MM.1S (cell line): Measurements from ENCODE around the gene THRB.
A peak's percentile ranks its signal among the peaks of the same experiment; 100 is the strongest.

Experiments used
- DNase-seq: peaks from one replicate; pipeline ENCODE4 v3.0.0-alpha.2; 2015
- H2AFZ ChIP-seq: fragments of 300-600 bp; sonication (generic); 2 replicates; pipeline ENCODE4 v1.6.0; 2016; ENCODE audit warnings: antibody characterized with exemption, low read length
- H3F3A ChIP-seq: fragments of 300-600 bp; sonication (generic); 2 replicates; pipeline ENCODE4 v1.6.1; 2016; ENCODE audit warnings: mild to moderate bottlenecking, antibody characterized with exemption, low read length, moderate library complexity, mixed read lengths; ENCODE audit not compliant: insufficient read depth
- H3K27ac ChIP-seq: fragments of 300-600 bp; sonication (generic); 2 replicates; pipeline ENCODE4 v1.5.1; 2016; ENCODE audit warnings: mild to moderate bottlenecking, low read length
- H3K27me3 ChIP-seq: fragments of 300-600 bp; sonication (generic); replicated peaks from 2 replicates; pipeline ENCODE4 v1.6.0; 2016; ENCODE audit warnings: low read length; ENCODE audit not compliant: insufficient read depth
- H3K36me3 ChIP-seq: fragments of 300-600 bp; sonication (generic); replicated peaks from 2 replicates; pipeline ENCODE4 v1.6.1; 2016; ENCODE audit warnings: mild to moderate bottlenecking, low read length, mixed read lengths; ENCODE audit not compliant: insufficient read depth
- H3K4me1 ChIP-seq: fragments of 300-600 bp; sonication (generic); 2 replicates; pipeline ENCODE4 v1.6.1; 2016; ENCODE audit warnings: low read length, mixed read lengths
- H3K4me2 ChIP-seq: fragments of 300-600 bp; sonication (generic); 2 replicates; pipeline ENCODE4 v1.6.0; 2016; ENCODE audit warnings: low read depth, low read length
- H3K4me3 ChIP-seq: fragments of 300-600 bp; sonication (generic); 2 replicates; pipeline ENCODE4 v1.5.1; 2016; ENCODE audit warnings: low read length, mixed read lengths
- H3K79me2 ChIP-seq: fragments of 300-600 bp; sonication (generic); 2 replicates; pipeline ENCODE4 v1.6.1; 2016; ENCODE audit warnings: mixed run types, low read length, mixed read lengths
- H3K9ac ChIP-seq: fragments of 300-600 bp; sonication (generic); 2 replicates; pipeline ENCODE4 v1.6.1; 2016; ENCODE audit warnings: low read length, mixed read lengths
- H3K9me2 ChIP-seq: fragments of 300-600 bp; sonication (generic); replicated peaks from 2 replicates; pipeline ENCODE4 v1.6.1; 2016; ENCODE audit warnings: mild to moderate bottlenecking, low read length, mixed read lengths; ENCODE audit not compliant: insufficient read depth
- H3K9me3 ChIP-seq: fragments of 300-600 bp; sonication (generic); replicated peaks from 2 replicates; pipeline ENCODE4 v1.6.1; 2016; ENCODE audit warnings: mild to moderate bottlenecking, low read length, mixed read lengths; ENCODE audit not compliant: insufficient read depth
- H4K20me1 ChIP-seq: fragments of 300-600 bp; sonication (generic); 2 replicates; pipeline ENCODE4 v1.6.1; 2016; ENCODE audit warnings: mild to moderate bottlenecking, low read length, moderate library complexity, mixed read lengths; ENCODE audit not compliant: insufficient read depth
- EZH2 ChIP-seq: fragments of 300-600 bp; sonication (generic); optimal IDR thresholded peaks from 2 replicates; pipeline ENCODE3; 2017; ENCODE audit warnings: low read depth, mild to moderate bottlenecking, antibody characterized with exemption, low read length, mixed read lengths
- EZH2phosphoT487 ChIP-seq: fragments of 300-600 bp; sonication (generic); IDR thresholded peaks from 2 replicates; pipeline ENCODE4 v1.6.1; 2018; ENCODE audit warnings: antibody characterized with exemption, low read length
- TF ChIP-seq, protein P1 (sequence below): fragments of 300-600 bp; sonication (generic); IDR thresholded peaks from 2 replicates; pipeline ENCODE4 v1.5.1; 2016; ENCODE audit warnings: antibody characterized with exemption, low read length, mixed read lengths

The THRB gene

DNA sequence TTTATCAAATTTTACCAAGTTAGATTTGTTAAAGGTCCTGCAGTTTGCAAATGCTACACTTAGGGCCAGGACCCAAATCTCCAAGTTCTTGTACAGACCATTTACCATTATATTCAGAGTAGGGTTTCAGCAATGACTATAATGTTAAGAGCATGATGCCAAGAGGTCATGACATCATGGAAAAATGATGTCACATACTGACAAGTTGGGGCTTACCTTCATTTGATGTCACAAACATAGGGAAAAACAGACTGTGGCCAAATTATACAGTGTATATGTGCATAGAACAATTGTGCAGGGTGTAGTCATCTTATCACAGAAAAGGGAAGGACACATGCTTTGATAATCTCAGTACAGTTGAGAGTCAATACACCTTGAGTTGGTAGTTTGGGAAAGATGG, 10.1 kb upstream of the THRB start:
- Histone ChIP-seq H2AFZ (no peak overlapping the region), H3K9me3 (no peaks in the 10 kb centered on the region), H3K4me1 (peaks cover 10% of the 10 kb centered on the region), H4K20me1 (no peaks in the 10 kb centered on the region), H3K79me2 (no peaks in the 10 kb centered on the region), H3F3A (0 out of 2 replicates have a peak, but pooled peaks cover 5% of the 10 kb centered on the region), H3K9ac (no peak overlapping the region), H3K27ac (no peak overlapping the region), H3K4me3 (no peak overlapping the region), H3K4me2 (no peak overlapping the region), H3K27me3 (0 out of 2 replicates have a peak, but pooled peaks cover 13% of the 10 kb centered on the region), H3K36me3 (no peaks in the 10 kb centered on the region), H3K9me2 (no peaks in the 10 kb centered on the region)
- DNase-seq = no peak
- no peak for TF ChIP-seq EZH2phosphoT487
- TF ChIP-seq EZH2 = no peak
- TF ChIP-seq, protein P1, sequence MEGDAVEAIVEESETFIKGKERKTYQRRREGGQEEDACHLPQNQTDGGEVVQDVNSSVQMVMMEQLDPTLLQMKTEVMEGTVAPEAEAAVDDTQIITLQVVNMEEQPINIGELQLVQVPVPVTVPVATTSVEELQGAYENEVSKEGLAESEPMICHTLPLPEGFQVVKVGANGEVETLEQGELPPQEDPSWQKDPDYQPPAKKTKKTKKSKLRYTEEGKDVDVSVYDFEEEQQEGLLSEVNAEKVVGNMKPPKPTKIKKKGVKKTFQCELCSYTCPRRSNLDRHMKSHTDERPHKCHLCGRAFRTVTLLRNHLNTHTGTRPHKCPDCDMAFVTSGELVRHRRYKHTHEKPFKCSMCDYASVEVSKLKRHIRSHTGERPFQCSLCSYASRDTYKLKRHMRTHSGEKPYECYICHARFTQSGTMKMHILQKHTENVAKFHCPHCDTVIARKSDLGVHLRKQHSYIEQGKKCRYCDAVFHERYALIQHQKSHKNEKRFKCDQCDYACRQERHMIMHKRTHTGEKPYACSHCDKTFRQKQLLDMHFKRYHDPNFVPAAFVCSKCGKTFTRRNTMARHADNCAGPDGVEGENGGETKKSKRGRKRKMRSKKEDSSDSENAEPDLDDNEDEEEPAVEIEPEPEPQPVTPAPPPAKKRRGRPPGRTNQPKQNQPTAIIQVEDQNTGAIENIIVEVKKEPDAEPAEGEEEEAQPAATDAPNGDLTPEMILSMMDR = no peak

DNA sequence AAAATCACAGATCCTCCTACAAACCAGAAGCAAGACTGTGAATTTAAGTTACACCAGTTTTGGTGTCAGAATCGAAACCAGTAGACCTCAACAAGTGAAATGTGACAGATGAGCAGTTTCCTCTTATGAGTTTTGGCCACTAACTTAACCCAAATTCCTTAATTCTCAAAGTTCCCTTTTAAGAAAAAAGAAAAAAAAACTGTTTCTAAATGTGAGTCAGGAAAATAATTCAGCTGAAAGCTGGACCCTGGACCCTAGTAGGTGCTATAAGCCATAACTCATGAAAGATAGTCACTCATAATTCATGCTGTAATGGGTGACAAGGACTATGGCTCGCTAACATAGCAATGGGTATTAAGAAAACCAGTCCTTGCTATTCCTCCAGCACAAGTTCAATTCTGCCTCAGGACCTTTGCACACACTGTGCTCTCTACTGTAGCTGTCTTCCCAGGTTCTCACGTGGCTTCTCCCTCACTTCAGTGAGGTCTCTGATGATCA, 9.0 kb upstream of the THRB start:
- Histone ChIP-seq H3K4me1 (peaks cover 10% of the 10 kb centered on the region), H3K27me3 (0 out of 2 replicates have a peak, but pooled peaks cover 13% of the 10 kb centered on the region), H3F3A (0 out of 2 replicates have a peak, but pooled peaks cover 5% of the 10 kb centered on the region), H3K27ac (no peak overlapping the region), H3K4me3 (no peak overlapping the region), H3K36me3 (no peaks in the 10 kb centered on the region), H3K4me2 (peak overlapping the region; percentile 11; the same call in 1 of the 2 replicates), H4K20me1 (no peaks in the 10 kb centered on the region), H2AFZ (no peak overlapping the region), H3K9ac (no peak overlapping the region), H3K79me2 (no peaks in the 10 kb centered on the region), H3K9me3 (no peaks in the 10 kb centered on the region), H3K9me2 (no peaks in the 10 kb centered on the region)
- no peak for TF ChIP-seq EZH2
- TF ChIP-seq, protein P1 = no peak
- no peak for TF ChIP-seq EZH2phosphoT487
- peak; percentile 67 for DNase-seq

DNA sequence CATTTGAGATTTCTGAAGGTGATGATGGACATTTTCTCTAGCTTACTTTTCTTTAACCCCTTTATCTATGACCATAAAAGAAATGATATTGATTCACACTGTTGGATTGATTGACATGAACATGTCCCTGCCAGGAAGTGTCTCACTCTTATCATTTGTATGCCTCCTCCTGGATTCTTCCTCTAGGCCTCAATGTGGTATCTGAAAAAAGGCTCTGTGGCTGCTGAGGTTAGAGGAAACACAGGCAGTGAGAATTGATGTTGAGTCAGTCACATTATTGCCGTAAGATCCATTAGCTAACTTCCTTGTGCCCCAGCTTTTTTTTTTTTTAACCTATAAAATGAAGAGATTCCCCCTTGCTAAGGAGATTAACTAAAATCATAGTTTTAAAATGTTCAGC, 8.0 kb upstream of the THRB start:
- no peak overlapping the region for H3K4me2 ChIP-seq
- H3K79me2 ChIP-seq = no peaks in the 10 kb centered on the region
- H3K27me3 ChIP-seq = 0 out of 2 replicates have a peak, but pooled peaks cover 13% of the 10 kb centered on the region
- peaks cover 10% of the 10 kb centered on the region for H3K4me1 ChIP-seq
- H3K9me2 ChIP-seq = no peaks in the 10 kb centered on the region
- TF ChIP-seq EZH2phosphoT487 = no peak
- TF ChIP-seq, protein P1 = no peak
- no peak for TF ChIP-seq EZH2
- no peak overlapping the region for H2AFZ ChIP-seq
- H4K20me1 ChIP-seq = no peaks in the 10 kb centered on the region
- H3F3A ChIP-seq = 0 out of 2 replicates have a peak, but pooled peaks cover 5% of the 10 kb centered on the region
- H3K9ac ChIP-seq = no peak overlapping the region
- no peaks in the 10 kb centered on the region for H3K36me3 ChIP-seq
- H3K27ac ChIP-seq = no peak overlapping the region
- no peak for DNase-seq
- no peaks in the 10 kb centered on the region for H3K9me3 ChIP-seq
- no peak overlapping the region for H3K4me3 ChIP-seq
